ENCODE results near the gene LTC4S.

GRCh38 chr5:179795049-179795862 lies 1.5 kb downstream of the LTC4S start:
- TF ChIP-seq EZH2 (IDR thresholded peaks at IDR 0.05; ENCODE audit: borderline replicate concordance, low read length) (no peak), CTCF (IDR thresholded peaks at IDR 0.05; ENCODE audit: low read length) (no peak)

Data from OCI-LY1 (cell line).